HG03520 (cell line): ENCODE measurements around the gene TSSK1B.
A peak's percentile ranks its signal among the peaks of the same experiment; 100 is the strongest.
"Not testable (repeated sequence)": the region's sequence is repeated elsewhere in the genome, so short reads cannot be mapped to it uniquely, and the experiment has no call there.

Source experiments
- ATAC-seq: cut with Tn5 transposase; IDR thresholded peaks from one replicate; pipeline ENCODE4 v1.9.1; 2021; ENCODE audit warnings: mild to moderate bottlenecking, moderate library complexity; ENCODE audit not compliant: unreplicated experiment

TSSK1B gene

DNA sequence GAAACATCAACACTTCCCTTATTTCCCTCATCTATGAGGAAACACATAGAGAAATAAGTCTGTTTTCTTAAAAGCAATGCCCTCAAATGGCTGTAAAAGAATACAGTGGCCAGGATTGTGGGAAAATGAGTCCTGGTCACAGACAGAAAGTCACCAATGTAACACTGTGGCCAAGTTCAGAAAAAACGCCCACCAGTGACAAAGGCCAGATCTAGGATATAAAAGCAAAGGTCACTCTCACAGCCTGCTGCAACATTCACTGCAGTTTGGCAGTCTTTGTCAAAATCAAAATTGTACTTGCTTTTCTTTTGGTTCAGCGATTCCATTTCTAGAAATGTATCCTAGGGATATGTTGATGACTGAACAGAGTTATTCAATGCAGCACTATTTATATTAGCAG lies 30.5 kb downstream of the TSSK1B start:
- no peak for ATAC-seq

DNA sequence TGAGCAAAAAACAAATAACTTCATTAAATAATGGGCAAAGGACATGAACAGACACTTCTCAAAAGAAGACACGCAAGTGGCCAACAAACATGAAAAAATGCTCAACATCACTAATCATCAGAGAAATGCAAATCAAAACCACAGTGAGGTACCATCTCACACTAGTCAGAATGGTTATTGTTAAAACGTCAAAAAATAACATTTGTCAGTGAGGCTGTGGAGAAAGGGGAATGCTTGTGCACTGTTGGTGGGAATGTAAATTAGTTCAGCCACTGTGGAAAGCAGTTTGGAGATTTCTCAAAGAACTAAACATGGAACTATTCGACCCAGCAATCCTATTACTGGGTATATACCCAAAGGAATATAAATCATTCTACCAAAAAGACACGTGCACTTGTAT lies 36.8 kb downstream of the TSSK1B start:
- not testable (repeated sequence) for ATAC-seq

DNA sequence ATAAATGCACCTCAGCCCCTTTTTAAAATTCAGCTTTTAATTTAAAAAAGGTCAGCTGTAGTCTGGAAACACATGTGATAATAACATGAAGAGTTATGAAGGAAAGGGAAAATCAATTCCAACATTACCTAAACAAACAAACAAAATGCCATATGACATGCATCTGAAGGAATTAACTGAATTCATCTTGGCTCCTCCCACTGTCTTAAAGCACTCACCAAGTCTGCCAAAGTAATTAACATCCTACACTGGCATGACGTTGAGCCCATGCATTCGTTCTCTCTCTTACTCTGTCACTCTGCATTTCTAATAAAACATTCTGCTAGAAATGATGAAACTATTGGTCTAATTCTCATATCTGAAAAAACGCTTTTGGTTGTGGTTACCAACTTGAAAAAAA lies 37.7 kb downstream of the TSSK1B start:
- no peak for ATAC-seq

DNA sequence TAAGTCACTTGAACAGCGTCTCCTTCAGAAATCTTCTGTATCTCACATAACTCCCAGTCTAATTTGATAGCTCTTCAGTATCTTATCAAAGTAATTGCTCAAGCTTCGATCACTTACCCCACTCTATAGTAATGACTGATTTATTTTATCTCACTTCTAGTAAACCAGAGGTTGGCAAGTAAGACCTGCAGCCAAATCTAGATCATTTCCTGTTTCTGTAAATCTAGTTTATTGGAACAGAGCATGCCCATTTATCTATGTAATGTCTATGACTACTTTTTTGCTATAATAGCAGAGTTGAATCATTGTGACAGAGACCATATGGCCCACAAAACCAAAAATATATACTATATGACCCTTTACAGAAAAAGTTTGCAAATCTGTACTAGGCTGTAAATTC lies 40.1 kb downstream of the TSSK1B start:
- ATAC-seq: no peak

DNA sequence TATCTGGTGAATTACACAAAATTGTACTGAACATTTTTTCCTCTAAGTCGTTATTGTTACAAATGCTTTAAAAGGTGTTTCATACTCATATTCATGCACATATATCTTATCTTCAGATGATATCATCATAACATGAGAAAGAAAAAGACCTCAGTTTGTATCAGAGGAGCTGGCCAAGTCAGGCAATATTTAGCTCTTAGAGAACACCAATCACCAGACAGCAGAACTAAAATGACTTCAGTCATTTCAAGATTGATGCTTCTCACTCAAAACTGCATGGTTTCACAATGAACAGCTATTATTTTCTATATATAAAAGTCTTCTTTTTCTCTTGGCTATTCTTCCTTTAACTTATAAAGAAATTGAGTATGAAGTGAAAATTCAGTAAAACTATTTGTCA lies 44.6 kb downstream of the TSSK1B start:
- peak; percentile 66 for ATAC-seq

DNA sequence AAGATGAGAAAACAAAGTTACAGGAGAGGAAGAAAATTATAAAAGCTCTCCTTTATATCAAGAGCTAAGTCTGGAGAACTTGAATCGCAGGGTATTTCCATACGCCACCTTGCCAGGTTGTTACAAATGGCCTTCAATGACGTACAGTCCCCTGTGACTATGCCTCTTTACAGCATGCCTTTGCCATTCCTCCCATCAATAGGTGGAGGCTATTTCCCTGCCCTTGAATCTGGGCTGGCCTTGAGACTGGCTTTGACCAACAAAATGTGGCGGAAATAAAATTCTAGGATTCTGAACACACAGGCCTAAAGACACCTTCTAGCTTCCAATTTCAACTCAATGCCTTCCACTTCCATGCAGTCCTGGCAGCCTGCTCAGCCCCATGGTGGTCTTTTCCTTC lies 45.7 kb downstream of the TSSK1B start:
- ATAC-seq: no peak

DNA sequence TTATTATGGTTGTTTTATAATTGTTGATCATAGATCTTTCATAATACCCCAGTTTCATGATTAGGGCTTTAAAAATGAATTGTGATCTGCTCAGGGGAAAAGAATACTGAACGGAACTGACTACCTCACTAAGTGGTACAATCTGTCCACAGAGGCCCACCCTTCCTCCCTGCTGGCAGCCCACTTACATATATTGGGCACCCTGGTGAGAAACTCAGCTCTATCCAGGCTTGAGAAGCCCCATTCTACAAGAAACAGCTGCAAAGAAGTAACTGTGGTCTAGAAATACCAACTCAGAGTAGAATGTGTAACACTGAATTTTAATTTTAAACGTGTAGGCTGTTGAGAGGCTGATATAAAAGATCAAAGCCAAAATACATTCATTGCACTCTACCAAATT lies 46.9 kb downstream of the TSSK1B start:
- no peak for ATAC-seq

DNA sequence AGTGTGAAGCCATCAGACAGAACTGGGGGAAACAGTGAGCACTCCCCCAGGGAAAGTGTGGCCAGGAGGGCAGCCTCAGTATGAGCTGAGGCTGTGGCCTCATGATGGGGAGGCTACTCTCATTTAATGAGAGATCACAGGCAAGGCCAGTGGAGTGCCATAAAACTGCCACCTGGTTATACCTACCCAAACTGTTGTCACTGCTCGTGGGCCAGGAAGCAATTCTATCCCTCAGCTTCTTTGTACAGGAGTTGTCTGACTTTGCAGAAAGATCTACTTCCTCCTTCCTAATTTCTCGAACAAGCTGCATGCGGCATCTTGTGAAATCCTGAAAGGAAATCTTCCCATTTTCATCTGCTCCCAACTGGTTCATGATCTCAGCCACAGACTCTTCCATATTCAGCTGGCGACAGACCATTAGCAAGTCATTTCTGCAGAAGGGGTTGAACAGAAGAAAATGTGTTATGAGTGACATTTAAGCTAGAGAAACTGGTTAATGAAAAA lies 50.0 kb downstream of the TSSK1B start:
- no peak for ATAC-seq

DNA sequence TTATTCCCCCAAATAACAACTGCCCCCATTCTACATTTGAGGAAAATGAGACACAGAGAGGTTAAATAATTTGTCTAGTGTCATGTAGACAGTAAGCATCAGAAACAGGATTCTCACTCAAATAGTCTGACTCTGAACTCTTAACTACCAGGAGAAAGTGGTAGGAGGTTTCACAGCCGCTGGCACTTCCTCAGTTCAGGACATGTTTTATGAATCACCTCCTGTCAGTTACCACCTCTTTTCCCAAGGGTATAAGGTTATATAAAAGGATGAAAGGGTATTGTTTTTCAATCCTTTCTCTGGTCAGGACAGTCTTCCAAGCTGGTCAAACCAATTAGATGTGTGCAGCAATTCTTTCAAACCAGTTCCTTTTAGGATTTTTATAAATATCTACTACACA lies 52.1 kb downstream of the TSSK1B start:
- ATAC-seq: no peak
